ENCODE data around the gene LRRC14B. TPM values are rescaled to one million over a fixed set of nuclear protein-coding genes. Genes with fewer than 3 reads are reported as not detected.

Gene LRRC14B
- total RNA-seq, 2 donors from 2014 or later = 7.7 to 51.0 TPM

DNA sequence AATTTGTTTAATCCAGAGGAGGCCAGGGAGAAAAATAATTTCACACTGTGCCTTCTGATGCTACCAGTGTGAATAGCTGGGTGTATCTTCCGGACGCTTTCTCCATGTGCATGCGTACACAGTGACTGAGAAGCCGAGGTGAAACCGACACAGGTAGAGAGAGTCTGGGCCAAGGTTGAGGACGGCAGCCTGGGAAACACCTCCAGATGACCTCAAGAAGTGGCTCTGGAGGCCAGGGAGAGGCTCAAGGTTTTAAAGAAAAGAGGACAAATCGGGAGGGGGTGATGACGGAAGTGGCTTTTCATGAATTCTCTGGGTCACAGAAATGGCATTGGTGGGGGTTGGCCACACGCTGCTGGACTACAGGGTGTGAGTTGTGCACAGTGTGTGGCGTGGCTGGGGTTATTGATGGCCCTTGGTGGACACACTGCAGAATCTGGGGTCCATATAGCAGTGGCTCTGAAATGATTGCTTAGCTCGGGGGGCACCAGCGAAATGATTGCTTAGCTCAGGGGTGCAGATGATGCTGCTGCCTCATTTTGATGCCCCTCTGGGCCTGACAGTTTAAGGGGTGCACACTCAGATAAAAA is 34.1 kb upstream of the LRRC14B start:
- TF ChIP-seq, protein P1, sequence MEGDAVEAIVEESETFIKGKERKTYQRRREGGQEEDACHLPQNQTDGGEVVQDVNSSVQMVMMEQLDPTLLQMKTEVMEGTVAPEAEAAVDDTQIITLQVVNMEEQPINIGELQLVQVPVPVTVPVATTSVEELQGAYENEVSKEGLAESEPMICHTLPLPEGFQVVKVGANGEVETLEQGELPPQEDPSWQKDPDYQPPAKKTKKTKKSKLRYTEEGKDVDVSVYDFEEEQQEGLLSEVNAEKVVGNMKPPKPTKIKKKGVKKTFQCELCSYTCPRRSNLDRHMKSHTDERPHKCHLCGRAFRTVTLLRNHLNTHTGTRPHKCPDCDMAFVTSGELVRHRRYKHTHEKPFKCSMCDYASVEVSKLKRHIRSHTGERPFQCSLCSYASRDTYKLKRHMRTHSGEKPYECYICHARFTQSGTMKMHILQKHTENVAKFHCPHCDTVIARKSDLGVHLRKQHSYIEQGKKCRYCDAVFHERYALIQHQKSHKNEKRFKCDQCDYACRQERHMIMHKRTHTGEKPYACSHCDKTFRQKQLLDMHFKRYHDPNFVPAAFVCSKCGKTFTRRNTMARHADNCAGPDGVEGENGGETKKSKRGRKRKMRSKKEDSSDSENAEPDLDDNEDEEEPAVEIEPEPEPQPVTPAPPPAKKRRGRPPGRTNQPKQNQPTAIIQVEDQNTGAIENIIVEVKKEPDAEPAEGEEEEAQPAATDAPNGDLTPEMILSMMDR (IDR thresholded peaks at IDR 0.05) = no peak
- Histone ChIP-seq H3K27me3 (no peaks in the 10 kb centered on the region), H3K36me3 (no peaks in the 10 kb centered on the region), H3K9me3 (no peaks in the 10 kb centered on the region), H3K4me1 (no peaks in the 10 kb centered on the region), H3K4me3 (no peak overlapping the region), H3K27ac (no peak overlapping the region)
- no peak for DNase-seq (ENCODE audit: low spot score)

DNA sequence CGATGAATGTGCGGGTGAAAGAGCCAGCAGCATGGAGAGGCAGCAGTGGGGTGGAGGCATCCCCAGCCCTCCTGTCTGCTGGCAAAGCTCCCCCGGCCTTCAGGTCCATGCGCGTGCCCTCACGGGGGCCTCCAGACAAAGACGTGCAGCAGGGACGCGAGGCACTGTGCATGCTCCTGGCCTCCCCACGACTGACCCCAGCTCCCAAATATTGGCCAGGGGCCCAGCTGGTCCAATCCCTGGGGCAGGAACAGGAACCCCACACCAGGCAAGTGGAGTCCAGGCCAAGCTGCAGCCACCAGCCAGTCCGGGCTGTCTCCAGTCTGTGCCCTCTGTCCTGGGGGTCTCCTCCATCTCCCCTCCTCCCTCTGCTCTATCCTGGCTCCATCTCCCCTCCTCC is 33.5 kb upstream of the LRRC14B start:
- Histone ChIP-seq H3K36me3 (no peaks in the 10 kb centered on the region), H3K9me3 (no peaks in the 10 kb centered on the region), H3K4me3 (no peak overlapping the region), H3K27me3 (no peaks in the 10 kb centered on the region), H3K27ac (no peak overlapping the region), H3K4me1 (no peaks in the 10 kb centered on the region)
- DNase-seq (ENCODE audit: low spot score) = peak; percentile 21
- TF ChIP-seq, protein P1 (IDR thresholded peaks at IDR 0.05) = no peak

- Histone ChIP-seq H3K36me3 (no peaks in the 10 kb centered on the region), H3K27me3 (no peaks in the 10 kb centered on the region), H3K27ac (no peak overlapping the region), H3K9me3 (no peaks in the 10 kb centered on the region), H3K4me3 (no peak overlapping the region), H3K4me1 (no peaks in the 10 kb centered on the region)
- no peak for DNase-seq (ENCODE audit: low spot score)
- TF ChIP-seq, protein P1 (IDR thresholded peaks at IDR 0.05) = no peak
Measured at GRCh38 chr5:158807-159447, 32.4 kb upstream of the LRRC14B start.

DNA sequence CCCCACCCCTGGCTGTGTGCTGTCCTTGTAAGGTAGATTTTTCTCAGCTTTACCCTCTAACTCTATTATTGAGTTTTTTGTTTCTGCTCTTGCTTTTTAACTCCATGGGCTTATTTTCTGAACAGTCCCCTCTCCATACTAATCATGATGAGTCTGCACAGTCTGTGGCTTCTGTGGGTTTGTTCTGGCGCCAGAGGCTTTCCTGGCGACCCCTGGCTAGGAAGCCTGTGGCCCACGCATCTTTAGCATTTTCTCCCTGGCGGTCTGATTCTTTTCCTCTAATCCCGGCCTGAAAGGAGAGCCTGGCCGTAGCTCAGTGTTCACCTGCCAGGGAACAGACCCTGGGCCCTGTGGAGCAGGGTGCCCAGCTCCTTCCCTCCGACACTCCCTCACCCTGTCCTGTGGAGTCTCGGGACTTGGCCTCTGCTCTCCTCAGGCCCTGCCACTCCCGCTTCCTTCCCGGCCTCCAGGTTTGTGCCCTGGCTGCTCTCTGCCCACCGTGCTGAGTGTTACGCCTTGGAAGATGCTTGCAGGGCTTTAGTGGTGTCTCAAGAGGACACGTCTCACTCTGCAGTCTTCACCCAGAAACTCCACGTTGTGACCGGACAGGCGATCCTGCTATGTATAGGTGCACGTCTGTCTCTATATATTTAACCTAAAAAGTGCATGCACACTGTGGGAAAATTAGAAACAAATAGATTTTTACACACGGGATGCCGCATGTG is 31.7 kb upstream of the LRRC14B start:
- no peak for DNase-seq (ENCODE audit: low spot score)
- Histone ChIP-seq H3K27ac (no peak overlapping the region), H3K4me1 (no peaks in the 10 kb centered on the region), H3K27me3 (no peaks in the 10 kb centered on the region), H3K4me3 (no peak overlapping the region), H3K9me3 (no peaks in the 10 kb centered on the region), H3K36me3 (no peaks in the 10 kb centered on the region)
- TF ChIP-seq, protein P1 (IDR thresholded peaks at IDR 0.05) = no peak

GRCh38 chr5:160173-160510 is 31.2 kb upstream of the LRRC14B start:
- Histone ChIP-seq H3K9me3 (no peaks in the 10 kb centered on the region), H3K4me3 (no peak overlapping the region), H3K27ac (no peak overlapping the region), H3K27me3 (no peaks in the 10 kb centered on the region), H3K4me1 (no peaks in the 10 kb centered on the region), H3K36me3 (no peaks in the 10 kb centered on the region)
- no peak for DNase-seq (ENCODE audit: low spot score)
- TF ChIP-seq, protein P1 (IDR thresholded peaks at IDR 0.05) = no peak
